Natural killer cell (primary cell): Measurements from ENCODE around the gene NATD1. TPM values are rescaled to one million over a fixed set of nuclear protein-coding genes. Genes with fewer than 3 reads are reported as not detected.

Source experiments
- ATAC-seq, 3 donors: fragments of 150-1000 bp in 2 of 3; fragments of 200-7000 bp in 1 of 3; cut with Tn5 transposase; 1 replicate in 1 of 3; 2 replicates in 2 of 3; pipeline ENCODE4 v1.10.0; 2021; ENCODE audit warnings: mild to moderate bottlenecking in 2 of 3, moderate library complexity in 2 of 3
- DNase-seq, 2 donors: peaks; one replicate each; pipeline versions ENCODE4 v3.0.0 to v3.0.0-alpha.2; 2013 to 2021; ENCODE audit warnings: mixed read lengths in 1 of 2
- H3K27ac ChIP-seq: one replicate; pipeline ENCODE4 v1.5.1; 2013; ENCODE audit warnings: mild to moderate bottlenecking, low read length
- H3K27me3 ChIP-seq: one replicate; pipeline ENCODE4 v1.6.1; 2013; ENCODE audit warnings: low read length; ENCODE audit not compliant: control insufficient read depth, insufficient read depth
- H3K36me3 ChIP-seq: one replicate; pipeline ENCODE4 v1.6.1; 2013; ENCODE audit warnings: low read length; ENCODE audit not compliant: control insufficient read depth, insufficient read depth
- H3K4me1 ChIP-seq: one replicate; pipeline ENCODE4 v1.6.1; 2013; ENCODE audit warnings: low read length; ENCODE audit not compliant: control insufficient read depth, insufficient read depth
- H3K4me3 ChIP-seq: one replicate; pipeline ENCODE4 v1.5.1; 2013; ENCODE audit warnings: low read length
- H3K9me3 ChIP-seq: one replicate; pipeline ENCODE4 v1.6.1; 2013; ENCODE audit warnings: low read length; ENCODE audit not compliant: control insufficient read depth, insufficient read depth
- H3K27ac Mint-ChIP-seq, 2 donors: one replicate each; pipeline ENCODE4 v1.8.0; 2022; ENCODE audit warnings: mild to moderate bottlenecking in 2 of 2, mixed read lengths in 2 of 2, moderate library complexity in 1 of 2
- H3K27me3 Mint-ChIP-seq, 2 donors: one replicate each; pipeline ENCODE4 v1.8.0; 2022; ENCODE audit warnings: low read depth in 2 of 2, mixed read lengths in 2 of 2
- H3K36me3 Mint-ChIP-seq: one replicate; pipeline ENCODE4 v1.8.0; 2022; ENCODE audit warnings: mixed read lengths
- H3K4me1 Mint-ChIP-seq, 2 donors: one replicate each; pipeline ENCODE4 v1.8.0; 2022; ENCODE audit warnings: mixed read lengths in 2 of 2
- H3K4me3 Mint-ChIP-seq: one replicate; pipeline ENCODE4 v1.8.0; 2022; ENCODE audit warnings: mild to moderate bottlenecking, moderate library complexity, mixed read lengths
- H3K9me3 Mint-ChIP-seq, 2 donors: one replicate each; pipeline ENCODE4 v1.8.0; 2022; ENCODE audit warnings: mixed read lengths in 2 of 2
- WGBS: methylation state at CpG from one replicate; pipeline ENCODE4 v1.1.7; 2013; ENCODE audit warnings: missing lambda C conversion rate; ENCODE audit not compliant: insufficient coverage; 5-methylcytosine and 5-hydroxymethylcytosine counted together
- intact Hi-C: fragments of 100-400 bp; cut with micrococcal nuclease; formaldehyde crosslinking; loops from one replicate; pipeline ENCODE4 v1.14.2; 2022
- total RNA-seq, 4 donors: library from RNA; stranded (reverse); fragments of 120-200 nt in 1 of 4; gene quantifications; one replicate each; pipeline versions ENCODE4 v1.2.3 to v1.2.4, GENCODE V29; 2013 to 2022
- TF ChIP-seq, protein P1 (sequence below): fragments of 200-600 bp; IDR thresholded peaks from one replicate; pipeline ENCODE4 v1.8.0; 2022; ENCODE audit warnings: antibody characterized with exemption

The NATD1 gene
- total RNA-seq, 3 donors from 2014 or later (not counting 1 experiment from before 2014, with no cell fraction given) = 10.9 to 16.3 (median 14.1) TPM

GRCh38 chr17:21297597-21297996 is 44.4 kb upstream of the NATD1 start:
- peaks cover 8% of the 10 kb centered on the region for H3K36me3 Mint-ChIP-seq
- peaks cover 44% of the 10 kb centered on the region for H3K36me3 ChIP-seq
- TF ChIP-seq, protein P1, sequence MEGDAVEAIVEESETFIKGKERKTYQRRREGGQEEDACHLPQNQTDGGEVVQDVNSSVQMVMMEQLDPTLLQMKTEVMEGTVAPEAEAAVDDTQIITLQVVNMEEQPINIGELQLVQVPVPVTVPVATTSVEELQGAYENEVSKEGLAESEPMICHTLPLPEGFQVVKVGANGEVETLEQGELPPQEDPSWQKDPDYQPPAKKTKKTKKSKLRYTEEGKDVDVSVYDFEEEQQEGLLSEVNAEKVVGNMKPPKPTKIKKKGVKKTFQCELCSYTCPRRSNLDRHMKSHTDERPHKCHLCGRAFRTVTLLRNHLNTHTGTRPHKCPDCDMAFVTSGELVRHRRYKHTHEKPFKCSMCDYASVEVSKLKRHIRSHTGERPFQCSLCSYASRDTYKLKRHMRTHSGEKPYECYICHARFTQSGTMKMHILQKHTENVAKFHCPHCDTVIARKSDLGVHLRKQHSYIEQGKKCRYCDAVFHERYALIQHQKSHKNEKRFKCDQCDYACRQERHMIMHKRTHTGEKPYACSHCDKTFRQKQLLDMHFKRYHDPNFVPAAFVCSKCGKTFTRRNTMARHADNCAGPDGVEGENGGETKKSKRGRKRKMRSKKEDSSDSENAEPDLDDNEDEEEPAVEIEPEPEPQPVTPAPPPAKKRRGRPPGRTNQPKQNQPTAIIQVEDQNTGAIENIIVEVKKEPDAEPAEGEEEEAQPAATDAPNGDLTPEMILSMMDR = no peak

GRCh38 chr17:21297026-21297520 is 43.9 kb upstream of the NATD1 start:
- DNase-seq = no peak
- H3K27ac ChIP-seq = no peak overlapping the region
- intact Hi-C loops = no loop called here
- H3K27me3 Mint-ChIP-seq = no peaks in the 10 kb centered on the region
- peaks cover 39% of the 10 kb centered on the region for H3K36me3 ChIP-seq
- H3K36me3 Mint-ChIP-seq = peaks cover 8% of the 10 kb centered on the region
- H3K4me3 ChIP-seq = no peak overlapping the region
- H3K27ac Mint-ChIP-seq = peak overlapping the region; percentile 83 to 88
- peak overlapping the region; percentile 78 for H3K4me3 Mint-ChIP-seq
- TF ChIP-seq, protein P1 = no peak
- no peak for ATAC-seq
- peaks cover 18% of the 10 kb centered on the region for H3K9me3 ChIP-seq
- no peaks in the 10 kb centered on the region for H3K27me3 ChIP-seq
- peaks cover 57% of the 10 kb centered on the region for H3K4me1 ChIP-seq
- peaks cover 31 to 44% of the 10 kb centered on the region in 2 donors for H3K4me1 Mint-ChIP-seq
- peaks cover 0 to 2% of the 10 kb centered on the region in 2 donors for H3K9me3 Mint-ChIP-seq
- 75% methylated on average over 10 of the region's 10 CpGs for WGBS

More at GRCh38 chr17:21297597-21297996, 44.4 kb upstream of the NATD1 start:
- H3K27me3 ChIP-seq = no peaks in the 10 kb centered on the region
- no peak overlapping the region for H3K4me3 Mint-ChIP-seq
- peaks cover 31 to 49% of the 10 kb centered on the region in 2 donors for H3K4me1 Mint-ChIP-seq
- no peak for ATAC-seq
- H3K9me3 Mint-ChIP-seq = no peaks in the 10 kb centered on the region
- H3K27me3 Mint-ChIP-seq = no peaks in the 10 kb centered on the region
- WGBS = 75% methylated on average over 10 of the region's 10 CpGs
- peak overlapping the region; percentile 83 to 88 for H3K27ac Mint-ChIP-seq
- intact Hi-C loops = no loop called here
- H3K27ac ChIP-seq = no peak overlapping the region
- H3K9me3 ChIP-seq = peaks cover 18% of the 10 kb centered on the region
- DNase-seq = no peak
- H3K4me1 ChIP-seq = peaks cover 57% of the 10 kb centered on the region
- no peak overlapping the region for H3K4me3 ChIP-seq

- peak overlapping the region; percentile 24 for H3K27ac ChIP-seq
- H3K36me3 Mint-ChIP-seq = peaks cover 6% of the 10 kb centered on the region
- H3K9me3 Mint-ChIP-seq = peaks cover 0 to 2% of the 10 kb centered on the region in 2 donors
- peaks cover 60% of the 10 kb centered on the region for H3K4me1 ChIP-seq
- H3K4me3 ChIP-seq = no peak overlapping the region
- 62% methylated on average over 22 of the region's 22 CpGs for WGBS
- H3K36me3 ChIP-seq = peaks cover 39% of the 10 kb centered on the region
- H3K27me3 Mint-ChIP-seq = no peaks in the 10 kb centered on the region
- peak; percentile 71 to 89 (median 82) for ATAC-seq
- H3K27me3 ChIP-seq = no peaks in the 10 kb centered on the region
- peak in 1 of 2 donors; percentile 60 for DNase-seq
- peaks cover 33 to 44% of the 10 kb centered on the region in 2 donors for H3K4me1 Mint-ChIP-seq
- H3K27ac Mint-ChIP-seq = peak overlapping the region; percentile 83 to 88
- TF ChIP-seq, protein P1 = no peak
- H3K9me3 ChIP-seq = peaks cover 18% of the 10 kb centered on the region
- peak overlapping the region; percentile 78 for H3K4me3 Mint-ChIP-seq
- intact Hi-C loops = loop anchor here (1.0 kb wide), 1 partner anchor 8 kb away; no protein-coding TSS in a partner anchor
Measured at GRCh38 chr17:21296097-21297025, 43.2 kb upstream of the NATD1 start.
